ENCODE results near the gene SLC9A7.

SLC9A7 gene

DNA sequence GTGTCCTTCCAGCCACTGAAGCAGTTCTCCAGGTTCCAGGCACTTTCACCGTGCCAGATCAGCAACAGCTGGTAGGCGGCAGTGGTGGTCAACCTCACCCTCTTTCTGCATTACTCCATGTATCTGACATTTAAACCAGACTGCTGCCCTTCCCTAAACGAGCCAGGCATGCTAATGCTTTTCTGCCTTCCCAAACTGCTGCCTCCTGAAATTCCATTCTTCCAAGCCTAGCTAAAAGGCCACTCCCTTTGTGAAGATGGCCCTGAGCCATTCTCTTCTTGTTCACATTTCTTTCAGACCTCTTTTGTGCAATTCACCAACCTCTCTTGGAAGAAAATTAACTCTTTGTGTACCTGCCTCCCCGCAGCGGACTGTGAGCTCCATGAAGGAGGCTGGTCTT lies 111.7 kb downstream of the SLC9A7 start:
- no peak overlapping the region for H3K27ac ChIP-seq

GRCh38 chrX:46645614-46646013 lies 113.3 kb downstream of the SLC9A7 start:
- TF ChIP-seq, protein P1, sequence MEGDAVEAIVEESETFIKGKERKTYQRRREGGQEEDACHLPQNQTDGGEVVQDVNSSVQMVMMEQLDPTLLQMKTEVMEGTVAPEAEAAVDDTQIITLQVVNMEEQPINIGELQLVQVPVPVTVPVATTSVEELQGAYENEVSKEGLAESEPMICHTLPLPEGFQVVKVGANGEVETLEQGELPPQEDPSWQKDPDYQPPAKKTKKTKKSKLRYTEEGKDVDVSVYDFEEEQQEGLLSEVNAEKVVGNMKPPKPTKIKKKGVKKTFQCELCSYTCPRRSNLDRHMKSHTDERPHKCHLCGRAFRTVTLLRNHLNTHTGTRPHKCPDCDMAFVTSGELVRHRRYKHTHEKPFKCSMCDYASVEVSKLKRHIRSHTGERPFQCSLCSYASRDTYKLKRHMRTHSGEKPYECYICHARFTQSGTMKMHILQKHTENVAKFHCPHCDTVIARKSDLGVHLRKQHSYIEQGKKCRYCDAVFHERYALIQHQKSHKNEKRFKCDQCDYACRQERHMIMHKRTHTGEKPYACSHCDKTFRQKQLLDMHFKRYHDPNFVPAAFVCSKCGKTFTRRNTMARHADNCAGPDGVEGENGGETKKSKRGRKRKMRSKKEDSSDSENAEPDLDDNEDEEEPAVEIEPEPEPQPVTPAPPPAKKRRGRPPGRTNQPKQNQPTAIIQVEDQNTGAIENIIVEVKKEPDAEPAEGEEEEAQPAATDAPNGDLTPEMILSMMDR (conservative IDR thresholded peaks at IDR 0.05) = no peak
- H3K27ac ChIP-seq = no peak overlapping the region

More for the DNA sequence above, 111.7 kb downstream of the SLC9A7 start:
- TF ChIP-seq, protein P1 (conservative IDR thresholded peaks at IDR 0.05) = no peak

GRCh38 chrX:46643636-46644035 lies 115.3 kb downstream of the SLC9A7 start:
- TF ChIP-seq, protein P1 (conservative IDR thresholded peaks at IDR 0.05) = no peak
- no peak overlapping the region for H3K27ac ChIP-seq

- H3K27ac ChIP-seq = no peak overlapping the region
- TF ChIP-seq, protein P1 (conservative IDR thresholded peaks at IDR 0.05) = peak; percentile 68
Measured at GRCh38 chrX:46642145-46642544, 116.8 kb downstream of the SLC9A7 start.

DNA sequence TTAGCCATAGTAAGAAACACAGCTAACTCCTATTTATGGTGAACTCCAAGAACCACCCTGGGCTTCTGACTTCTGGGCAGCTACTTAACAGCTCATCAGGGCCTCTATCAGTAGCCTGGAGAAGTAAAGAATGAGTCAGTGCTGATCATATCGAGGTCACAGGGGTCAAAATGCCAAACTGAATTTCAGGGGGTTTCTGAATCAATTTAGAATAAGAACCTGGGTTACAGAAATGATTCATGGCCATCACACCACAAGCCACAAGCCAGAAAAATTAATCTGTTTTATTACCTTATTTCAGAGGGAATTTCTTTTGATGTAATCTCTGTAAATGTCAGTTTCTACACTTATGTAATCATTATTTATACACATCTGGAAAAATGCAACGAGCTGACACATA lies 121.0 kb downstream of the SLC9A7 start:
- H3K27ac ChIP-seq = no peak overlapping the region
- TF ChIP-seq, protein P1 (conservative IDR thresholded peaks at IDR 0.05) = no peak

DNA sequence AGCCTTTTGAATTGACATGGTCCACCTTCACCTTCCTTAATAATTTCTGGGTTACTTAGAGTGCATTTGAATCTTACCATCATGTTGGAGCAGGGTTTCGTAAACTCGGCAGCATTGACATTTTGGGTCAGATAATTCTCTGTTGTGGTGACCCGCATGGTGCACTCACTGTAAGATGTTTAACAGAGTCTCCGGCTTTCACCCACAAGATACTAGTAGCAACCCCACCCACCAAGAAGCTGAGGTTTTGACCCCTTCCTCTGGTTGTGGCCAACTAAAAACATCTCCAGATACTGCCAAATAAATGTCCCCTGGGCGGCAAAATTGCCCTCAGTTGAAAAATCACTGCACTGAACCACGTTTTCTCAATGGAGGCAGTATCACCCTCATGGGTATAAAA lies 122.7 kb downstream of the SLC9A7 start:
- TF ChIP-seq, protein P1 (conservative IDR thresholded peaks at IDR 0.05) = no peak
- no peak overlapping the region for H3K27ac ChIP-seq

GRCh38 chrX:46635186-46635585 lies 123.7 kb downstream of the SLC9A7 start:
- TF ChIP-seq, protein P1 (conservative IDR thresholded peaks at IDR 0.05) = no peak
- H3K27ac ChIP-seq = no peak overlapping the region

DNA sequence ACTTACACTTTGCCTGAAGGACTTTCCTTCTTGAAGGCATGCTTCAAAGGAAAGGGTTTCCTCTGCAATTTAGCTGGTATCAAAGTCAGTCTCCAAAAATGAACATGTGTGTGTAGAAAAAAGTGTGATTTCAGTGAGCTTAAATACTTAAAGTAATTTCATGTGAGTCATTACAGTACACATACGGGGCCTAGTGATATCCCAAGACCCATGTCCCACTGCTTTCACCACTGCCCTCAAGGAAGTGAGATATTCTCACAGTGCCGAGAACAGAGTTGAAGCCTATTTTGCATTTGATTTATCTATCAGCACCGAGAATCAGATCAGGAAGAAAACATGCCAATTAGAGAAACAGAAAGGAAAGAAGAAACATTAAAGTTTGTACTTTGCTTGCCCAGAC lies 124.3 kb downstream of the SLC9A7 start:
- H3K27ac ChIP-seq = no peak overlapping the region
- TF ChIP-seq, protein P1 (conservative IDR thresholded peaks at IDR 0.05) = no peak

All from VCaP (cell line).